KMS-11 (cell line): ENCODE data around the gene CD276.
"Not testable (repeated sequence)": the region's sequence is repeated elsewhere in the genome, so short reads cannot be mapped to it uniquely, and the experiment has no call there.

Experiments
- H2AFZ ChIP-seq: fragments of 200-600 bp; sonication (generic); 2 replicates; pipeline ENCODE4 v1.6.1; 2016; ENCODE audit warnings: antibody characterized with exemption, mixed run types, low read depth
- H3K27ac ChIP-seq: fragments of 200-600 bp; sonication (generic); 2 replicates; pipeline ENCODE4 v1.6.1; 2016; ENCODE audit warnings: mild to moderate bottlenecking, mixed run types
- H3K27me3 ChIP-seq: fragments of 200-600 bp; sonication (generic); 2 replicates; pipeline ENCODE4 v1.6.1; 2017; ENCODE audit warnings: mild to moderate bottlenecking, low read depth, mixed run types, moderate library complexity; ENCODE audit not compliant: insufficient read depth
- H3K36me3 ChIP-seq: fragments of 200-600 bp; sonication (generic); 2 replicates; pipeline ENCODE4 v1.6.1; 2017; ENCODE audit warnings: mild to moderate bottlenecking, mixed run types; ENCODE audit not compliant: insufficient read depth
- H3K4me1 ChIP-seq: fragments of 200-600 bp; sonication (generic); 2 replicates; pipeline ENCODE4 v1.6.1; 2016; ENCODE audit warnings: mild to moderate bottlenecking, low read depth, mixed run types; ENCODE audit not compliant: poor library complexity, severe bottlenecking
- H3K4me2 ChIP-seq: fragments of 200-600 bp; sonication (generic); 2 replicates; pipeline ENCODE4 v1.7.0; 2016; ENCODE audit warnings: mild to moderate bottlenecking, mixed run types
- H3K4me3 ChIP-seq: fragments of 200-600 bp; sonication (generic); IDR thresholded peaks from 2 replicates; pipeline ENCODE4 v1.6.1; 2017; ENCODE audit warnings: low read depth, low read length, mixed read lengths; ENCODE audit not compliant: insufficient read depth
- H3K79me2 ChIP-seq: fragments of 200-600 bp; sonication (generic); 2 replicates; pipeline ENCODE4 v1.6.1; 2016; ENCODE audit warnings: low read depth, mixed run types; ENCODE audit not compliant: insufficient read depth
- H3K9ac ChIP-seq: fragments of 200-600 bp; sonication (generic); 2 replicates; pipeline ENCODE4 v1.6.1; 2016; ENCODE audit warnings: mild to moderate bottlenecking, mixed run types
- H4K20me1 ChIP-seq: fragments of 200-600 bp; sonication (generic); 2 replicates; pipeline ENCODE4 v1.6.1; 2016; ENCODE audit warnings: mild to moderate bottlenecking, mixed run types; ENCODE audit not compliant: insufficient read depth
- CTCF ChIP-seq: fragments of 200-600 bp; sonication (generic); conservative IDR thresholded peaks from 2 replicates; pipeline ENCODE4 v1.6.1; 2017; ENCODE audit warnings: low read depth, mild to moderate bottlenecking, antibody characterized with exemption, low read length, moderate library complexity, mixed read lengths

The CD276 gene

GRCh38 chr15:73722425-73722824 lies 38.2 kb downstream of the CD276 start:
- no peak overlapping the region for H2AFZ ChIP-seq
- TF ChIP-seq CTCF: no peak

GRCh38 chr15:73723191-73723590 lies 39.0 kb downstream of the CD276 start:
- Histone ChIP-seq H2AFZ (no peak overlapping the region), H3K4me1 (no peaks in the 10 kb centered on the region), H3K4me3 (no peak overlapping the region), H3K36me3 (no peaks in the 10 kb centered on the region), H3K27ac (no peak overlapping the region), H4K20me1 (no peaks in the 10 kb centered on the region), H3K9ac (no peak overlapping the region), H3K79me2 (no peaks in the 10 kb centered on the region), H3K4me2 (no peak overlapping the region), H3K27me3 (no peaks in the 10 kb centered on the region)
- TF ChIP-seq CTCF: no peak

More at GRCh38 chr15:73722425-73722824, 38.2 kb downstream of the CD276 start:
- Histone ChIP-seq H3K4me2 (no peak overlapping the region), H3K4me3 (no peak overlapping the region), H3K9ac (no peak overlapping the region), H3K36me3 (no peaks in the 10 kb centered on the region), H3K4me1 (no peaks in the 10 kb centered on the region), H3K27me3 (no peaks in the 10 kb centered on the region), H3K79me2 (no peaks in the 10 kb centered on the region), H4K20me1 (no peaks in the 10 kb centered on the region), H3K27ac (no peak overlapping the region)

GRCh38 chr15:73724212-73724611 lies 40.0 kb downstream of the CD276 start:
- no peaks in the 10 kb centered on the region for H4K20me1 ChIP-seq
- no peak overlapping the region for H3K27ac ChIP-seq
- no peaks in the 10 kb centered on the region for H3K79me2 ChIP-seq
- no peak overlapping the region for H3K9ac ChIP-seq
- no peak overlapping the region for H3K4me2 ChIP-seq
- no peaks in the 10 kb centered on the region for H3K4me1 ChIP-seq
- H3K36me3 ChIP-seq: no peaks in the 10 kb centered on the region
- no peaks in the 10 kb centered on the region for H3K27me3 ChIP-seq
- H3K4me3 ChIP-seq: no peak overlapping the region
- no peak for TF ChIP-seq CTCF
- H2AFZ ChIP-seq: no peak overlapping the region

GRCh38 chr15:73727330-73727976 lies 43.3 kb downstream of the CD276 start:
- Histone ChIP-seq H4K20me1 (no peaks in the 10 kb centered on the region), H3K4me2 (no peak overlapping the region), H3K27ac (no peak overlapping the region), H2AFZ (no peak overlapping the region), H3K4me3 (no peak overlapping the region), H3K27me3 (no peaks in the 10 kb centered on the region), H3K9ac (no peak overlapping the region), H3K36me3 (no peaks in the 10 kb centered on the region), H3K79me2 (no peaks in the 10 kb centered on the region), H3K4me1 (no peaks in the 10 kb centered on the region)
- TF ChIP-seq CTCF: no peak

- H3K4me1 ChIP-seq, H3K36me3 ChIP-seq, H4K20me1 ChIP-seq, H3K4me2 ChIP-seq, H2AFZ ChIP-seq, H3K27ac ChIP-seq, H3K27me3 ChIP-seq, H3K9ac ChIP-seq, H3K4me3 ChIP-seq, H3K79me2 ChIP-seq: not testable (repeated sequence)
These were observed 47.9 kb downstream of the CD276 start for GRCh38 chr15:73732051-73732450.
